GM11168 (cell line): ENCODE measurements around the gene RPS6KA6.

ENCODE experiments used
- in situ Hi-C: fragments of 300-500 bp; cut with MboI; formaldehyde crosslinking; loops from one replicate; pipeline ENCODE4 v1.12.0; 2022; ENCODE audit warnings: low sequenced_read_pairs; ENCODE audit not compliant: unreplicated experiment

The RPS6KA6 gene

DNA sequence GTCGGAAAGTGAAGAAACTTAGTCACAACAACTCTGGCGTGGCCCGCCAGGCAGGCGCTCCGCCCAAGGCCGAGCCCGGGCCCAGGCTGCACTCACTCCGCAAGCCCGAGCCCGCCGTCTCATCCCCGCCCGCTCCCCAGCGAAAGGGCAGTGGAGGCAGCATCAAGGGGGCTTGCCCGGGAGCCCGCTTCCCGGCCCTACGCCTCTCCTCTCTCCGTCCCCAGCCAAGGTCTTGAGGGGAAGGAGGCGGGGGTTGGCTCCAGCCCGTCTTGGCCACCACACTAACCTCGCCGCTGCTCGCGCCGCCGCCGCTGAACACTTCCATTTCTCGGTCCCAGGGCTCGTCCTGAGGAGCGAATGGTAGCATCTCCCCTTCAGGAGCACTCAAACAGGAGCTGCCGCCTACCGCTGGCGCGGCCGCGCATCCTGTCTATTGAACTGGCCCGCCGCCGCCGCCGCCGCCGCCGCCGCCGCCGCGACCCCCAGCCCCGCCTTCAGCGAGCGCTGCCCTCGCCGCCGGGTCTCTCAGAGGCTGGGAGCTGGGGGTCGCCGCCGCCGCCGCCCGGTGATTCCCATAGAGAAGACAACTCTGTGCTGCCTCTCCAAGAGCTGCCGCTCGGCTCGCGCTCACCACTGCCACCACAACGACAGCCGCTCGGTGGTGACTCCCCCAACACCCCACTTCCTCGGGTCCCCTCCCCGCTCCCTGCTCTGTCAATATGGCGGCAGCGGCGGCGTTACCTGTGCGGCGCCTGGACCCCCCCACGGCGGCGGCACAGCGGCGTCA lies at the start of gene RPS6KA6:
Gene RPS6KA6 (minus strand): TSS at position 667 of the 787 bp plus-strand sequence. CDS start 300 bp downstream, at position 367.
- in situ Hi-C loops, result no loop called here

DNA sequence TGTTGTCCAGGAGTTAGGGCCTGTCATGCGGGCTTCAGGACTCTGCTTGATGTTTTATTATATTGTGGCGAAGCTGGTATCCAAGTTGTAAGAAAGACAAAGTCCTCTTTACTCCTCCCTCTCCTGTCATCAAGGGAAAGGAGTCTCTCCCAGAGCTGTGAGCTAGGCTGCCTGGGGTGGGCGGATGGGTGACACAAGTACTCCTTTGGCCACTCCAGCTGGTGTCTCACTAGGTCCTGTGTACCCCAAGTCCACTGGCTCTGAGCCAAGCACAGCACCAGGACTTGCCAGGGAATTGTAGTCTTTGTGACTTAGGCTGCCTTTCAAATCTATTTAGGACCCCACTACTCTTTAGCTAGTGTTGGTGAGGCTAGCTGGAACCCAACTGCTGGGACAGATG lies 36.7 kb upstream of the RPS6KA6 start:
- in situ Hi-C loops, result no loop called here

DNA sequence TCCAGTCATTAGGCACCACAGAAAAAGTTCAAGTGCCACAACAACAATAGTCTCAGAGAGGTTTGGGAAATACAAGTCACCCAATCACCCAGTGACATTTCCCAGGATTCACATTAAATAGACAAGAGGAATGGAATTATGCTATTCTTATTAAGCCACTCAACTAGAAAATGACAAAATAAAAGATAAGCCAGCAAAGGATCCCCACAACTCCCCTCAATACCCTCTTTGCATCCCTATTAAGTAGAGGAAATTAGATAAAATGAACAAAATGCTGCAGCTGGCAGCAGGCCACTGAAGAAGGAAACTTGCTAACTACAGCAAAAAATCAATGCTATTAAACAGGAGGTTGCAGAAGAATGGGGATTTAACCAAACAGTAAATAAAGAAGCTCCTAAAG lies 35.3 kb upstream of the RPS6KA6 start:
- in situ Hi-C loops, result no loop called here

DNA sequence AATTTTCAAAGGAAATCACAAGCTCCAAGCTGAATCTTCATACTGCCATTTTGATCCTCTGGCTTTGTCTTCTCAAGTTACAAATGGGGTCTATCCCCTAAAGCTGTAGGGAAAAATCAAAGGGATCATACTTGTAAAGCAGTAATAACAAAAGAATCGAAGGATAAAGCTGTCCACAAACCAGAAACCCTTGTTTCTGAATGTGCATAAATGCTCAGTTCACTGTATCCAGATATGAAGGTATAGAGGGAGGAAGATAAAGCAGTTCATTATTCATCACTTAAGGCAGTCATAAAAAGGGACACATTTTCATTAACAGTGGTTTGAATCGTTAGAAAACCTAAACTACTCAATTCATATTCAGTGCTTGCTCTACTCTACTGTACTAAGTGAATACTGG lies 33.2 kb upstream of the RPS6KA6 start:
- in situ Hi-C loops, result no loop called here

DNA sequence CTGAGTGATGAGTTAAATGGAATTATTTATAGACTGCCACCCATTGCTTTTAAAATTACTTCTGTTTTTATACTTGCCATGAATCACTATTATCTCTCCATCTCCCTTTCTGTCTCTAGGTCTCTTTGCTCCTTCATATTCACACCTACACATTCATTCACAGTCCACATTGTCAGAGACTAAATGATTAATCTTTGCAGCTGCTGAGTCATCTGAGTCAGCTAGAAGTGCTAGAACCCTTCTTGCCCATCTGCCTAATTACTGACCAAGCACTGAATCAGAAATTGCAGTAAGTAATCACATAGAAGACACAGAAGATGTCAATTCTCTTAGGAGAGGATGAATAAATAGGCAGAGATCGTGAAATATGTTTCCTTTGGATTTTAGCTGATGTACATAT lies 31.6 kb upstream of the RPS6KA6 start:
- in situ Hi-C loops, result no loop called here

DNA sequence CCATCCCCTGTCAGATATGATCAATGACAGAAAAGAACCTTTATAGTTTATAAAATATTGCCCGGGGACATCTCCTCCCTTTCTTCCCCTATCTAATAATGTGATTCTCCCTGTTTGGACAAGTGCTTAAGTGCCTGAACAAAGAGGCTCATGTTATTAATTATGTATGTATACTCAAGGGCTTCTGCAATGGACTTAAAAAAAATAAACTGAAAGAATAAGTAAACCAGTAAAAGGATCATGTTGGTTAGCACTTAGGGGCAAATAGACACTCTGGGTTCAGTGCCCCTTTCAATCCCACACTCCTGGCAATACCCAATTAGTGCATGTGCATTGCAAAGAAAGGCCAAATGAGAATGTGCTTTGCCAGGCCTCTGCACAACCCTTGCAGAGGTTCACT lies 30.7 kb upstream of the RPS6KA6 start:
- in situ Hi-C loops, result no loop called here

DNA sequence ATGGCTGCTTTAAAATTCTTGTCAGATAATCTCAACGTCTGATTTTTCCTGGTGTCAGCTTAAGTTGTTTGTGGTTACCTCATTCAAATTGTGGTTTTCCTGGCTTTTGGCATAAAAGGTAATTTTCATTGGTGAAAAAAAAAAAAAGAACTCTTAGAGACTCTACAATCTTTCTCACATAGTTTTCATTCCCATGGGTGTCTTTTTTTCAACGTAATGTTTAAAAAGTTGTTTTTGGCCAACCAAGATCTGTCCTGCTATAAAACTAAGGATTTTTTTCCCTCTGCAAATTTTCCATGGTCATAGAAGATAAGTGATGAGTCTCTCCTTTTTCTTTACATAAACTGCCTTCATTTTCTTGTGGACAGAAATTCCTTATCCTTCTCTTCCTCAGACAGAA lies 28.9 kb upstream of the RPS6KA6 start:
- in situ Hi-C loops, result no loop called here

DNA sequence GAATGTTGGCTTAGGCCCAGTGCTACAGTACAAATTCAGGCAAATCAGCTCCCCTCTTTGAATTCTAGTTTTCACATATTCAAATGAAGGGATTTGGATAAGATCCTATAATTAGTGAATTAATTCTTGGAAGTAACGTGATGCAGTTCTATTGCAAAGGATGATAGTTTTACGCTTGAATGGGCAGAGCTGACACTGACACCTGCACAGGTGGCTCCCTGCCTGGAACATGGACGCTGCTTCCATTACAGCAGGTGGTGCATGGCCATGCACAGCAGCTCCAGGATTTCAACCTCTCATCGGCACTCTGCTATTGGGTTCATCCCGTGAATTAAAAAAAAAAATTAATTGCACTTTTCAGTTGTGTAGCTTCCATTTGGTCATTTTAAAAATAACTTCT lies 28.4 kb upstream of the RPS6KA6 start:
- in situ Hi-C loops, result no loop called here

DNA sequence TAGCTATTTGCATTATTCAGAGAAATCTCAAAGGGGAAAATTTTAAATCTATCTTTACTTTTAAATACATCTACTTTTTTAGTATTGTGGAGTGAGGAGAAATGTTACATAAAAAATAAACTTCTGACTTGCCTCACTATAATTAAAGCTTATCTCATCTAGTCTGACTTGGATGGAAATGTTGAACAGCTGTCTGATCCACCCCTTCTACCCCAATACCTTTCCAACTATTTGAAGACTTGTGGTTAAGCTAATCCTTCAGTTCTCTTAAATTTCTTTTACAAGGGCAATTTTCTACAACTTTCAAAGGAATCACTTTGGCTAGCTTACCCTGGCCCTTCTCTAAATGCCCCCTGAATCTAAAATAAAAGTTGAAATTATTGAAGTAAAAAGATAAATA lies 17.3 kb upstream of the RPS6KA6 start:
- in situ Hi-C loops, result no loop called here

DNA sequence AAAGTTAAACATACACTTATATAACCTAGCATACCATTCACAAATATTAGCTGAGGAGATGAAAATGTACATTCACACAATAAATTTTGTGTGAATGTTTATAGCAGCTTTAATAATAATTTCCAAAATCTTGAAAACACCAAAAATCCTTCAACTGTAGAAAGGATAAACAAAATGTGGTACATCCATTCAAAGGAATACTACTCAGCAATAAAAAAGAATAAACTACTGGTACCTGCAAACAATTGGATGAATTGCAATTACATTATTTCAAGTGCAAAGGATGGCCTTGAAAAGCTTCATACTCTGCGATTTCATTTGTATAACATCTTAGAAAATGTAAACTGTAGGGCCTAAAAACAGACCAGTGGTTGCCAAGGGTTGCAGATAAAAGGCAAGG lies 11.7 kb upstream of the RPS6KA6 start:
- in situ Hi-C loops, result no loop called here

DNA sequence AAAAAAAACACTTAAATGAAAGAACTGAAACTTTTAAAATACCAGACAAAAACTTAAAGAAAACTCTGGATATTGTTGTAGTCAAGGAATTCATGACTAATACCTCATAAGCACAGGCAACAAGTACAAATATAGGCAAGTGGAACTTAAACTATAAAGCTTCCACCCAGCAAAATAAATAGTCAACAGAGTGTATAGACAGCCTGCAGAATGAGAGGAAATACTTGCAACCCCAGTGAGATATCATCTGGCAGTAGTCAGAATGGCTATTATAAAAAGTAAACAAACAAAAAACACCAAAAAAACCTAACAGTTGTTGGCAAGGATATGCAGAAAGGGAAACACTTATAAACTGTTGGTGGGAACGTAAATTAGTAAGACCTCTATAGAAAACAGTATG lies 9.6 kb upstream of the RPS6KA6 start:
- in situ Hi-C loops, result no loop called here

DNA sequence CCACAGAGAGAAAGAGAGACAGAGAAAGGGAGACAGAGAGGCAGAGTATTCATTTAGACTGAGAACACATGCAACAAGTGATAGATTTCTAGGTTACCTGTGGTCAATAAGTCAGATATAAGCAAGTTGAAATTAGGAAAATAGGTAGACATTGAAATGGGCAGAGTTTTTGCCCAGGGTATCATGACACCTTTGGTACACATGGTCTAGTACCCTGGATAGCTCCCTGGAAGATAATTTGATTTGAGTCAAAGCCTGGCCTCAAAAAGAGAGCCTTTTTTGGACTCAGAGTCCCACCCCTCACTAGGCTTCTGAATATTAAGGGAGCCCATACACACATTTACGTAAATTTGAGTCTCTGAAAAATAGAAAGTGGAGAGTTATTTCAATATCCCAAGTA lies 4.0 kb upstream of the RPS6KA6 start:
- in situ Hi-C loops, result no loop called here

DNA sequence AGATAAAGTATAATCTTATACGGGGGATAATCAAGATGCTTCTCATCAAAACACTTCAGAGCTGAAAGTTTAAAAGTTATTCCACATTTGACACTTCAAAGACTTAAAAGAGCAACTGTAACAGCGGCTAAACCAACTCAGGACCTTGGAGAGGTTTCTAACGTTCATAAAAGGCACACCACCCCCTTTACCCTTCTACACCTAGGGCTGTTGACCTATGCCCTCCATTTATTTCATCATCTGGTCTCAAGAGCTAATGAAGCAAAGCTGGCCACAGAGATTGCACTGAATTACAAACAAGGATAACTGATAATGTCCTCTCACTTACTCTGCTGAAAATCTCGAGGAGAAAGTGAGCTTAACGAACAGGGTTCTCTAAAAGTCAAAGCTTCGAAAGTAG lies 1.1 kb upstream of the RPS6KA6 start:
- in situ Hi-C loops, result no loop called here

DNA sequence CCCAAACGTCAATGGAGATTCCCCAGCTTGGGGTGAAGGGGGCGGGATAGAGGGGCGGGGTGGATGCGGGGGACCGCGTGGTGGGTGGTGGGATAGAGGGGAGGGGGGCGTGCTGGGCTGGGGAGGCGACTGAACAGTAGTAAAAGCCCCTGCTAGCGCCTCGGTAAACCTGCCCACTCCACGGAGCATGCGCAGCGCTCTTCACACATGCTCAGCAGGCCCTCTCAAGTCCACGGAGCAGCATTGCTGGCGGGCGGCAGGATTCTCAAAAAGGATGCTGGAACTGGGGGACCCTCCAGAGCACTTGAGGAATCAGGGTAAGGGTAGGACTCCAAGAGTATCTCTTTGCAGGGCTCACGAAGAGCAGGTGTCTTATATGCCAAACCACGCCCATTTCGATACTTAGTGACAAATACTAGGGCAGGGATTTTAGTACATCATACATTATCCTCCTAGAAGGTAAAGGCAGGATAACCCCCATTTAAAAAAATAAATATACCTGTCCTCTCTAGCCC lies 378 bp upstream of the RPS6KA6 start:
- in situ Hi-C loops, result no loop called here

DNA sequence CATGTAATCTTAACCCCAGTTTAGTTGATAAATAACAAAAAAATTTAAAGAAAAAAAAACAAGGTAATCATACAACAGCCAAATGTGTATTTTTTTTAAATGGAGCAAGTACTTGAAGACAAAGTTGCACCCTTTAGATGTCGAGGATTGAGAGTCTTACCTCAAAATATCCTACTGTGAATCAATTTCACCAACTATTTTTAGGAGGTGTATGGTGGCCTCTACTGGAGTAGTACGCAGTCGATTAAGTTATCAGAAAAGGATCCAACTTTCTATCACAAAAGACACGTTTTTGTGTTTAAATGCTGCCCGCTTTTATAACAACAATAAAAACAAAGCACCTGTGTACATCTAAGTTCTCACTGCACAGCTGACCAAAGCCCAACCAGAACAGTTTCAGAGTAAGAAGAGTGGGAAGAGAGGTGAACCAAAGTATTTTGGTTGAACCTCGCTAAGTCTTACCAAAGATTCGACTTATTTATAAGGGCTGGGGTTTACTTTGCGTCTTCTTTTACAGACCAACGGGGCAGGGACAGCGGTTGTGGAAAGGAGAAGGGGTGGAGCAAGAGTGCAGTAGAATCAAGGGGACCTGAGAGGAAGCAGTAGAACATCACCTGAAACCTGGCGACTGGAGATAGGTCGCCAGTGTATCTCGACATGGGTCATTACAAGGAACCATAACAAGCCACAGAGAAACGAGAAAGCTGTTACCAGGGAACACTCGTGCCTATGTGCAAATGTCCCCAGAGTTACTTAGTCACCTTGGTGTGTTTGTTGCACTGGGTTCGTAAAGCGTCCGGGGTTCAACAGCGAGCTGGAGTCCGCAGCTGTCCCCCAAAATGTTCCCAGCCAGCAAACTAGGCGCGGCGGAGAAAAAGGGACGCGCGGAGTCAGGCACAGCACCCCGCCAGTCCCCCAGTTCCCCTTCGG lies 1.1 kb downstream of the RPS6KA6 start:
- in situ Hi-C loops, result no loop called here

DNA sequence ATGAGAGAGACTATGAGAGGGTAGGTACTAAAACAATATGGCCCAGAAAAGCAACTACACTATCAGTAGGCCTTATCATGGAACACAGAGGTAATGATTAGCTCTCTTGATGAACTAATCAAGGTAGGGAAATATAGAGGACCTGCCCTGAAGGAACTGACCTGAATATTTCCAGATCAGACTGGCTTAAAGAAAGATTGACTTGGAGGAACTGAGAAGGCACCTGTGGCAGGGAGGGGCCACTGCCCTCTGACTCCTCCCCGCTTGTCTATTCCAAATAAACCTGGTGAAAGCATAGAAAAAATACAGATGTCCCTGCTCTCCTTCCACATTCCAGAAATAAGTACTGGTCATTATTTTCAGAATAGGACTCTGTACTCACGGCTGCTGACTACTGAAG lies 5.5 kb downstream of the RPS6KA6 start:
- in situ Hi-C loops, result no loop called here

DNA sequence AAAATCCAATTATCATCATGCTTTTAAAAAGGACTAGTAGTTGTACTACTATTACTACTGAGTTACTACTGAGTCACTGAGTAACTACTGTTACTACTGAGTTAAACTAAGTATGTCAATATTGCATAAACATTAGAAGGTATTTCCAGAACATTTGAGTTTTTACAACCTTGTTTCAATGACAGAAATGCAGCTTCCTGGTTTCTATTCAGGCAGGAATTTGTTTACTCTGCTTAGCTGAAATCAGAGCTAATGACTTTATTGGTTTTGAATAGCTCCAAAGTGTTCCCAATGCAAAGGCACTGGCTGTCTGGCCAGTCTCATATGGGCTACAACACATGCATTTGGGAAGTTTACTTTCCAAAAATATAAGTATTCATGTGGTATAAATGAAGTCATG lies 12.0 kb downstream of the RPS6KA6 start:
- in situ Hi-C loops, result no loop called here

DNA sequence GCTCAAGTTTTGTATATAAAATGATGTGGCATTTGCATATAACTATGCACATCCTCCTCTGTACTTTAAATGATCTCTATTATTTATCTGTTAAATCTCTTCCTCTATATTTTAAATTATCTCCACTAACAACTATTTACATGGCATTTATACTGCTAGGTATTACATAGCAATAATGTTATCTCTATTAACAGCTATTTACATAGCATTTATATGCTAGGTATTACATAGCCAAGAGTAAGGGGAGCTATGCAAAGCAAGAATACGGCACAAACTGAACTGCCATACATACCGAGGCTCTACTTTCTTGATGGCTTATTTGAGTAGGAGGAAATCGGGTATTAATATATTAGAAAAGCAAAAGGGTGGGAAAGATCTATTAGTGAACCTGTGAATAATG lies 12.7 kb downstream of the RPS6KA6 start:
- in situ Hi-C loops, result no loop called here

DNA sequence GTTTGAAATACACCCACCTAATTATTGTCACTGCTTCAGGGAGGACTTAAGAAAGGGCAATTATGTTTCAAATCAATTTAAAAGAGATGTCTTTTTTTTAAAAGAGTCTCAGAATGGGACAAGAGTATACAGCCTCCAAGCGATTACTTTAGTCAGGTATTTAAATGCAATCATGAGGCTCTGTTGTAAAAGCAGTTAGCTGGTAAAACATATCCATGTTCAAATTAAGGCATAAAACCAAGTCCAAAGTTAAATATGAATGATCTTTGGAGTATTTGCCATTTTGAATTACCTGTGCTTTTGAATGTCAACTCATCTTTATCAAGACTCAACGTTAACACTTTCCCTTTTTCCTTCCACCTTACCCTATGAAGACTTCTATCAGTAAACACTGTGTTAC lies 13.7 kb downstream of the RPS6KA6 start:
- in situ Hi-C loops, result no loop called here

DNA sequence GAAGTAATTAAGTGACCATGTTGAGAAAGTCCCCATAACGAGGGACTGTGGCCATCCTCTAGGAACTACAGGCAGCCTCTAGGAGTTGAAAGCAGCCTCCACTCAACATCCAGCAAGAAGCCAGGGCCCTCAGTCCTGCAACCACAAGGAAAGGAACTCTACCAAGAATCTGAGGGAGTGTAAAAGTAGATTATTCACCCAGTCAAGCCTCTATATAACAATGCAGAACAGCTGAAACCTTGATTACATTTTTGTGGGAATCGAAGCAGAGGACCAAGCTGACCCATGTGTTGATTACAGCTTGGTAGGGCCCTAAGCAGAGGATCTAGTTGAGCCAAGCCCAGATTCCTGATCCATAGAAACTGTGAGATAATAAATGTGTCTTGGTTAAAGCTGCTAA lies 17.1 kb downstream of the RPS6KA6 start:
- in situ Hi-C loops, result no loop called here

DNA sequence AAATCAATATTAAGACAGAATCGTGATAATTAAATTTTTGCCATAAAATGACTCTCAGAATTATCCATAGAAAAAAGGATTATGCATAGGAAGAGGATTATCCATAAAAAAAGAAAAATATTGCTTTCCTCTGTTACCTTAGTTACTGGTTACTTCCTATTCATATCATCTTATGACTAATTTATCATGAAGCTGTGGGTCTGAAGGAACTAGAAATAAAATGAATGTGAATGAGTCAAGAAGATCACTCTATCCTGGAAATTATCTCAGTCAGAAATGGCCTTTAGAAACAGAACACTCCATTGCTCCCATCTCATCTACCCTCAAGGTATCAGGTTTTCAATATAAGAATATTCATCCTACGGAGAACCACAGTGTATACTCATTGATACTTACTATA lies 19.4 kb downstream of the RPS6KA6 start:
- in situ Hi-C loops, result no loop called here
